MM.1S (cell line): ENCODE data around the gene FBXW12.

Experiments used
- DNase-seq: peaks from one replicate; pipeline ENCODE4 v3.0.0-alpha.2; 2015
- H2AFZ ChIP-seq: fragments of 300-600 bp; sonication (generic); 2 replicates; pipeline ENCODE4 v1.6.0; 2016; ENCODE audit warnings: antibody characterized with exemption, low read length
- H3F3A ChIP-seq: fragments of 300-600 bp; sonication (generic); 2 replicates; pipeline ENCODE4 v1.6.1; 2016; ENCODE audit warnings: mild to moderate bottlenecking, antibody characterized with exemption, low read length, moderate library complexity, mixed read lengths; ENCODE audit not compliant: insufficient read depth
- H3K27ac ChIP-seq: fragments of 300-600 bp; sonication (generic); 2 replicates; pipeline ENCODE4 v1.5.1; 2016; ENCODE audit warnings: mild to moderate bottlenecking, low read length
- H3K27me3 ChIP-seq: fragments of 300-600 bp; sonication (generic); replicated peaks from 2 replicates; pipeline ENCODE4 v1.6.0; 2016; ENCODE audit warnings: low read length; ENCODE audit not compliant: insufficient read depth
- H3K36me3 ChIP-seq: fragments of 300-600 bp; sonication (generic); replicated peaks from 2 replicates; pipeline ENCODE4 v1.6.1; 2016; ENCODE audit warnings: mild to moderate bottlenecking, low read length, mixed read lengths; ENCODE audit not compliant: insufficient read depth
- H3K4me1 ChIP-seq: fragments of 300-600 bp; sonication (generic); 2 replicates; pipeline ENCODE4 v1.6.1; 2016; ENCODE audit warnings: low read length, mixed read lengths
- H3K4me2 ChIP-seq: fragments of 300-600 bp; sonication (generic); 2 replicates; pipeline ENCODE4 v1.6.0; 2016; ENCODE audit warnings: low read depth, low read length
- H3K4me3 ChIP-seq: fragments of 300-600 bp; sonication (generic); 2 replicates; pipeline ENCODE4 v1.5.1; 2016; ENCODE audit warnings: low read length, mixed read lengths
- H3K79me2 ChIP-seq: fragments of 300-600 bp; sonication (generic); 2 replicates; pipeline ENCODE4 v1.6.1; 2016; ENCODE audit warnings: mixed run types, low read length, mixed read lengths
- H3K9ac ChIP-seq: fragments of 300-600 bp; sonication (generic); 2 replicates; pipeline ENCODE4 v1.6.1; 2016; ENCODE audit warnings: low read length, mixed read lengths
- H3K9me2 ChIP-seq: fragments of 300-600 bp; sonication (generic); replicated peaks from 2 replicates; pipeline ENCODE4 v1.6.1; 2016; ENCODE audit warnings: mild to moderate bottlenecking, low read length, mixed read lengths; ENCODE audit not compliant: insufficient read depth
- H3K9me3 ChIP-seq: fragments of 300-600 bp; sonication (generic); replicated peaks from 2 replicates; pipeline ENCODE4 v1.6.1; 2016; ENCODE audit warnings: mild to moderate bottlenecking, low read length, mixed read lengths; ENCODE audit not compliant: insufficient read depth
- H4K20me1 ChIP-seq: fragments of 300-600 bp; sonication (generic); 2 replicates; pipeline ENCODE4 v1.6.1; 2016; ENCODE audit warnings: mild to moderate bottlenecking, low read length, moderate library complexity, mixed read lengths; ENCODE audit not compliant: insufficient read depth
- EZH2 ChIP-seq: fragments of 300-600 bp; sonication (generic); optimal IDR thresholded peaks from 2 replicates; pipeline ENCODE3; 2017; ENCODE audit warnings: low read depth, mild to moderate bottlenecking, antibody characterized with exemption, low read length, mixed read lengths
- EZH2phosphoT487 ChIP-seq: fragments of 300-600 bp; sonication (generic); IDR thresholded peaks from 2 replicates; pipeline ENCODE4 v1.6.1; 2018; ENCODE audit warnings: antibody characterized with exemption, low read length
- TF ChIP-seq, protein P1 (sequence below): fragments of 300-600 bp; sonication (generic); IDR thresholded peaks from 2 replicates; pipeline ENCODE4 v1.5.1; 2016; ENCODE audit warnings: antibody characterized with exemption, low read length, mixed read lengths

FBXW12 gene

GRCh38 chr3:48345946-48346572, 26.0 kb upstream of the FBXW12 start:
- H3K27ac ChIP-seq: no peak overlapping the region
- no peaks in the 10 kb centered on the region for H3K27me3 ChIP-seq
- H3K9ac ChIP-seq: no peak overlapping the region
- no peaks in the 10 kb centered on the region for H3K36me3 ChIP-seq
- H3K9me2 ChIP-seq: no peaks in the 10 kb centered on the region
- no peak overlapping the region for H3K4me3 ChIP-seq
- H3K4me2 ChIP-seq: no peak overlapping the region
- H2AFZ ChIP-seq: no peak overlapping the region
- DNase-seq: no peak
- no peaks in the 10 kb centered on the region for H3F3A ChIP-seq
- no peaks in the 10 kb centered on the region for H3K9me3 ChIP-seq
- H4K20me1 ChIP-seq: no peaks in the 10 kb centered on the region; the same call in 1 of the 2 replicates
- no peaks in the 10 kb centered on the region for H3K4me1 ChIP-seq
- TF ChIP-seq EZH2: no peak
- no peak for TF ChIP-seq EZH2phosphoT487
- TF ChIP-seq, protein P1, sequence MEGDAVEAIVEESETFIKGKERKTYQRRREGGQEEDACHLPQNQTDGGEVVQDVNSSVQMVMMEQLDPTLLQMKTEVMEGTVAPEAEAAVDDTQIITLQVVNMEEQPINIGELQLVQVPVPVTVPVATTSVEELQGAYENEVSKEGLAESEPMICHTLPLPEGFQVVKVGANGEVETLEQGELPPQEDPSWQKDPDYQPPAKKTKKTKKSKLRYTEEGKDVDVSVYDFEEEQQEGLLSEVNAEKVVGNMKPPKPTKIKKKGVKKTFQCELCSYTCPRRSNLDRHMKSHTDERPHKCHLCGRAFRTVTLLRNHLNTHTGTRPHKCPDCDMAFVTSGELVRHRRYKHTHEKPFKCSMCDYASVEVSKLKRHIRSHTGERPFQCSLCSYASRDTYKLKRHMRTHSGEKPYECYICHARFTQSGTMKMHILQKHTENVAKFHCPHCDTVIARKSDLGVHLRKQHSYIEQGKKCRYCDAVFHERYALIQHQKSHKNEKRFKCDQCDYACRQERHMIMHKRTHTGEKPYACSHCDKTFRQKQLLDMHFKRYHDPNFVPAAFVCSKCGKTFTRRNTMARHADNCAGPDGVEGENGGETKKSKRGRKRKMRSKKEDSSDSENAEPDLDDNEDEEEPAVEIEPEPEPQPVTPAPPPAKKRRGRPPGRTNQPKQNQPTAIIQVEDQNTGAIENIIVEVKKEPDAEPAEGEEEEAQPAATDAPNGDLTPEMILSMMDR: no peak
- no peaks in the 10 kb centered on the region for H3K79me2 ChIP-seq

DNA sequence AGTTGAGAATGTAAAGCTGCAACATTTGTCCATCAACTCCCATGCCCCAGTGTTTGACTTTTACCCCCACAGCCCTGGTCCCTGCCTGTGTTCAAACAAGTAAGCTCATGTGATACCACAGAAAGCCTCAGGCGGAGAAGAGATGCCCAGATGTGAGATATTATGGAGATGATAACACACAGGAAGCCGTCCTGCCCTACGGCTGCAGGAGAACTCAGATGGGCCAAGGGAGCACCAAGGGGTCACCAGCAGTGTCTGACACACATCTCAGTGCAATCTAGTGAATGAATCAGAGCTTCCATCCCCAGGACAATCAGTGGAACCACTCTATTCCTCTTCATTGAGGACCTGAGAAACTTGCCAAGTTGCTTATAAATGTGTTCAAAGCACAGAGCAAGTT, 24.5 kb upstream of the FBXW12 start:
- no peaks in the 10 kb centered on the region for H3K36me3 ChIP-seq
- H3K9me3 ChIP-seq: no peaks in the 10 kb centered on the region
- no peaks in the 10 kb centered on the region; the same call in 1 of the 2 replicates for H4K20me1 ChIP-seq
- no peak for DNase-seq
- H2AFZ ChIP-seq: no peak overlapping the region
- no peaks in the 10 kb centered on the region for H3K79me2 ChIP-seq
- no peaks in the 10 kb centered on the region for H3F3A ChIP-seq
- no peaks in the 10 kb centered on the region for H3K9me2 ChIP-seq
- H3K27ac ChIP-seq: no peak overlapping the region
- no peak overlapping the region for H3K4me2 ChIP-seq
- no peak overlapping the region for H3K9ac ChIP-seq
- H3K27me3 ChIP-seq: no peaks in the 10 kb centered on the region
- TF ChIP-seq EZH2: no peak
- no peaks in the 10 kb centered on the region for H3K4me1 ChIP-seq
- H3K4me3 ChIP-seq: no peak overlapping the region

GRCh38 chr3:48352546-48352945, 19.5 kb upstream of the FBXW12 start:
- Histone ChIP-seq H4K20me1 (no peaks in the 10 kb centered on the region; the same call in 1 of the 2 replicates), H3F3A (no peaks in the 10 kb centered on the region), H3K9me2 (no peaks in the 10 kb centered on the region), H3K4me3 (no peak overlapping the region), H3K79me2 (no peaks in the 10 kb centered on the region), H3K27ac (no peak overlapping the region), H3K9me3 (no peaks in the 10 kb centered on the region), H3K4me2 (no peak overlapping the region), H3K36me3 (no peaks in the 10 kb centered on the region), H2AFZ (no peak overlapping the region), H3K27me3 (no peaks in the 10 kb centered on the region), H3K4me1 (no peaks in the 10 kb centered on the region), H3K9ac (no peak overlapping the region)
- no peak for DNase-seq
- TF ChIP-seq, protein P1: no peak
- TF ChIP-seq EZH2phosphoT487: no peak
- TF ChIP-seq EZH2: no peak

GRCh38 chr3:48353987-48354386, 18.0 kb upstream of the FBXW12 start:
- H4K20me1 ChIP-seq: no peaks in the 10 kb centered on the region; the same call in 1 of the 2 replicates
- H3F3A ChIP-seq: no peaks in the 10 kb centered on the region
- H3K4me3 ChIP-seq: no peak overlapping the region
- H3K4me1 ChIP-seq: no peaks in the 10 kb centered on the region
- H2AFZ ChIP-seq: no peak overlapping the region
- no peak overlapping the region for H3K4me2 ChIP-seq
- no peak overlapping the region for H3K27ac ChIP-seq
- H3K9me2 ChIP-seq: no peaks in the 10 kb centered on the region
- no peaks in the 10 kb centered on the region for H3K9me3 ChIP-seq
- TF ChIP-seq, protein P1: no peak
- TF ChIP-seq EZH2 (no peak), EZH2phosphoT487 (no peak)
- no peaks in the 10 kb centered on the region for H3K79me2 ChIP-seq
- H3K36me3 ChIP-seq: no peaks in the 10 kb centered on the region
- H3K9ac ChIP-seq: no peak overlapping the region
- H3K27me3 ChIP-seq: no peaks in the 10 kb centered on the region
- no peak for DNase-seq
